Esophagus squamous epithelium (tissue), 5 donors: ENCODE data around the gene INTS15. TPM values are rescaled to one million over a fixed set of nuclear protein-coding genes. Genes with fewer than 3 reads are reported as not detected.

Experiments used
- DNase-seq: peaks from one replicate; lab custom pipeline; 2025; lab: John Stamatoyannopoulos, UW
- H3K27ac ChIP-seq, 4 donors: fragments of 200-600 bp; sonication (generic); one replicate each; pipeline ENCODE4 v1.5.1; 2016 to 2019; ENCODE audit warnings: mild to moderate bottlenecking in 1 of 4
- H3K27me3 ChIP-seq, 4 donors: fragments of 200-600 bp; sonication (generic); 1 replicate in 3 of 4; 2 replicates in 1 of 4; pipeline versions ENCODE4 v1.5.1 to v1.6.0; 2017 to 2021; ENCODE audit warnings: antibody characterized with exemption in 1 of 4
- H3K36me3 ChIP-seq, 3 donors: fragments of 200-600 bp; sonication (generic); one replicate each; pipeline ENCODE4 v1.5.1; 2016 to 2019
- H3K4me1 ChIP-seq, 3 donors: fragments of 200-600 bp; sonication (generic); one replicate each; pipeline ENCODE4 v1.5.1; 2017 to 2019
- H3K4me3 ChIP-seq, 4 donors: fragments of 200-600 bp; sonication (generic); 1 replicate in 3 of 4; 2 replicates in 1 of 4; pipeline ENCODE4 v1.5.1; 2016 to 2019; ENCODE audit warnings: mild to moderate bottlenecking in 2 of 4, moderate library complexity in 1 of 4
- H3K9me3 ChIP-seq, 3 donors: fragments of 200-600 bp; sonication (generic); one replicate each; pipeline ENCODE4 v1.5.1; 2016 to 2019
- CTCF ChIP-seq, 6 experiments: fragments of 450-650 bp in 4 of 6; fragments of 200-600 bp in 2 of 6; sonication (generic) in 2 of 6; IDR thresholded peaks; one replicate each; pipeline ENCODE4 v1.5.1; 2016 to 2019; ENCODE audit warnings: antibody characterized with exemption in 6 of 6, mild to moderate bottlenecking in 4 of 6, moderate library complexity in 4 of 6
- POLR2A ChIP-seq, 4 donors: fragments of 450-650 bp; IDR thresholded peaks; one replicate each; pipeline ENCODE4 v1.6.1; 2017; ENCODE audit warnings: antibody characterized with exemption in 4 of 4, mild to moderate bottlenecking in 4 of 4, moderate library complexity in 3 of 4
- WGBS, 2 donors: methylation state at CpG; one replicate each; pipeline ENCODE4 v1.1.5; 2018; 5-methylcytosine and 5-hydroxymethylcytosine counted together
- intact Hi-C: fragments of 100-400 bp; cut with DNase I; formaldehyde crosslinking; loops from one replicate; pipeline ENCODE4 v1.15.0; 2022
- total RNA-seq, 4 donors: library from RNA; depleted of rRNA; stranded (reverse); fragments of >200 nt; gene quantifications; one replicate each; pipeline ENCODE4 v1.1.0, GENCODE V29; 2016
- donor health status: DM: yes; HTN: yes; CAD: no.

INTS15 gene
- total RNA-seq, 4 donors from 2014 or later: 9.2 to 21.9 (median 14.8) TPM

DNA sequence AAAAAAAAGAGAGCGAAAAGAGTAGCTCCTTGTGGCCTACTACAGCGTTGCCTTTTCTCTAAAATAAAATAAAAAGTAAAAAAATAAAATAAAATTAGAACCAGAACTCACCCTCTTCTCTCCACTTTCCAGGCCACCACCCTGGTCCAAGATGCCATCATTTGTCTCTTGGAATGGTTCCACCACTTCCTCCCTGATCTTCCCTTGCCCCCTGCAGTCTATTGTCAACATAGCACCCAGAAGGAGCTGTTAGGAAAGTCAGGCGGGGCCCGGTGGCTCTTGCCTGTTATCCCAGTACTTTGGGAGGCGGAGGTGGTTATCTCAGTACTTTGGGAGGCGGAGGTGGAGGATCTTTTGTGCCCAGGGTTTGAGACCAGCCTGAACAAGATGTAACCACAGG lies 31.0 kb upstream of the INTS15 start:
- 43 to 52% methylated on average over 6 of the region's 6 CpGs for WGBS, 2 donors
- peaks cover 0 to 5% (median 0%) of the 10 kb centered on the region in 4 donors for H3K27me3 ChIP-seq
- no peak overlapping the region for H3K4me3 ChIP-seq
- no peaks in the 10 kb centered on the region for H3K4me1 ChIP-seq
- no peaks in the 10 kb centered on the region for H3K9me3 ChIP-seq
- no peak for DNase-seq
- no peak overlapping the region for H3K27ac ChIP-seq
- H3K36me3 ChIP-seq: no peaks in the 10 kb centered on the region
- intact Hi-C loops: no loop called here
- TF ChIP-seq POLR2A (IDR thresholded peaks at IDR 0.05) (no peak), CTCF (IDR thresholded peaks at IDR 0.05) (peak in 2 of 6 experiments; percentile 3 to 22)

DNA sequence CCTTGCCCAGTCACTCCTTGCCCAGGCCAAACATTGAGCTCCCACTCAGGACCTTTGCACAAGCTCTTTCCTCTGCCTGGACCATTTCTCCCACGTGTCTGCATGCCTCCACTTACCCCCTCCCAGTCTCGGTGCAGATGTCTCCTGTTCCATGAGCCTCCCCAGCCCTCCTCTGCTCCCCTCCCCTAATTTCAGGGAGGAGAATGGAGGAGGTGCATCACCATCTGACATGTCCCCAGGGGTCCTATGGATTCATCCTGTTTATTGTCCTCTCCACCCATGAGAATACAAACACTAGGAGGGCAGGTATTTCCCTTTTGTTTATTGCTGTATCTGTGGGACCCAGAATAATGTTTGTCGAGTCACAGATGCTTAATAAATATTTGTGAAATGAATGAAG lies 29.9 kb upstream of the INTS15 start:
- Histone ChIP-seq H3K27me3 (peaks cover 0 to 5% (median 0%) of the 10 kb centered on the region in 4 donors), H3K27ac (no peak overlapping the region), H3K4me3 (no peak overlapping the region), H3K4me1 (no peaks in the 10 kb centered on the region), H3K36me3 (no peaks in the 10 kb centered on the region), H3K9me3 (no peaks in the 10 kb centered on the region)
- no peak for DNase-seq
- TF ChIP-seq CTCF (IDR thresholded peaks at IDR 0.05) (no peak), POLR2A (IDR thresholded peaks at IDR 0.05) (no peak)
- WGBS, 2 donors: 25 to 42% methylated on average over 3 of the region's 3 CpGs
- intact Hi-C loops: no loop called here

DNA sequence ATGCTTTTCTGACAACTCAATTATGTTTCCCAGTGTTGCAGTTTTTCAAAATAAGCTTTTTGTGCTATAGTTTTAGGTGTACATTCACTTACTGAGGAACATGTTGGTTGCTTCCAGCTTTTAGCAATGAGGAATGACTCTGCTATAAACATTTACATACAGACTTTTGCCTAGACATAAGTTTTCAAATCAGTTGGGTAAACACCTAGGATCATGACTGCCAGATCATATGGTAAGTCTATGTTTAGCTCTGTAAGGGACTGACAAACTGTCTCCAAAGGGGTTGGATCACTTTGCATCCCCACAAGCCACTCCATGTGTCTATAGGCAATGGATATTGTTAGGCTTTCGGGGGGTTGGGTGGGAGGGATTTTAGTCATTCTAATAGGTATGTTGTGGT lies 27.7 kb upstream of the INTS15 start:
- no peaks in the 10 kb centered on the region for H3K36me3 ChIP-seq
- H3K4me3 ChIP-seq: no peak overlapping the region
- 100% methylated on average over 1 of the region's 1 CpG for WGBS, 2 donors
- intact Hi-C loops: no loop called here
- no peaks in the 10 kb centered on the region for H3K9me3 ChIP-seq
- H3K27me3 ChIP-seq: peaks cover 0 to 5% (median 0%) of the 10 kb centered on the region in 4 donors
- TF ChIP-seq POLR2A (IDR thresholded peaks at IDR 0.05) (no peak), CTCF (IDR thresholded peaks at IDR 0.05) (no peak)
- no peak overlapping the region for H3K27ac ChIP-seq
- no peaks in the 10 kb centered on the region for H3K4me1 ChIP-seq
- no peak for DNase-seq

DNA sequence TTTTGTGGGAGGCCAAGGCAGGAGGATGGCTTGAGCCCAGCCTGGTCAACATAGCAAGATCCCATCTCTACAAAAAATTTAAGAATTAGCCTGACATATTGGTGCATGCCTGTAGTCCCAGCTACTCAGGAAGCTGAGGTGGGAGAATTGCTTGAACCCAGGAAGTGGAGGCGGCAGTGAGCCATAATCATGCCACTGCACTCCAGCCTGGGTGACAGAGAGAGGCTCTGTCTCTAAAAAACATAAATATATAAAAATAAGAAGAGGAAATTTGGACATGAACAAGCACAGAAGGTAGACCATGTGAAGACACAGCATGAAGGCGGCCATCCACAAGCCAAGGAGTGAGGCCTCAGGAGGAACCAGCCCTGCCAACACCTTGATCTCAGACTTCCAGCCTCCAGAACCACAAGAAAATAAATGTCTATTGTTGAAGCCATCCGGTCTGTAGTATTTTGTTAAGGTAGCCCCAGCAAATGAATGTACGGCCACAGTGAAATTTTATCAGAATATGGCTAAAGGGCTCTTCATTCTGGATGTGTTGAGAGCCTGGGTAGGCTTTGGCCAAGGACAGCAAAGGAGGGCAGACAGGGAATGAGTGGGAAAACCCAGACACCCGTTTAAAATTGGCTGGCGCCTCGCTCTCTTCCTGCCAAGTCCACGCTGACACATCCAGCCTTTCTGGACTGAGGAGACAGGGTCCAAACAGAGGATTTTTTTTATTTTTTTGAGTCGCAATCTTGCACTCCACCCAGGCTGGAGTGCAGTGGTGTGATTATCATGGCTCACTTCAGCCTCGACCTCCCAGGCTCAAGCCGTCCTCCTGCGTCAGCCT lies 25.7 kb upstream of the INTS15 start:
- Histone ChIP-seq H3K27ac (no peak overlapping the region), H3K4me3 (no peak overlapping the region), H3K36me3 (no peaks in the 10 kb centered on the region), H3K4me1 (no peaks in the 10 kb centered on the region), H3K9me3 (no peaks in the 10 kb centered on the region), H3K27me3 (peaks cover 0 to 15% (median 0%) of the 10 kb centered on the region in 4 donors)
- WGBS, 2 donors: 73 to 80% methylated on average over 12 of the region's 12 CpGs
- intact Hi-C loops: no loop called here
- TF ChIP-seq CTCF (IDR thresholded peaks at IDR 0.05) (no peak), POLR2A (IDR thresholded peaks at IDR 0.05) (no peak)
- DNase-seq: no peak

DNA sequence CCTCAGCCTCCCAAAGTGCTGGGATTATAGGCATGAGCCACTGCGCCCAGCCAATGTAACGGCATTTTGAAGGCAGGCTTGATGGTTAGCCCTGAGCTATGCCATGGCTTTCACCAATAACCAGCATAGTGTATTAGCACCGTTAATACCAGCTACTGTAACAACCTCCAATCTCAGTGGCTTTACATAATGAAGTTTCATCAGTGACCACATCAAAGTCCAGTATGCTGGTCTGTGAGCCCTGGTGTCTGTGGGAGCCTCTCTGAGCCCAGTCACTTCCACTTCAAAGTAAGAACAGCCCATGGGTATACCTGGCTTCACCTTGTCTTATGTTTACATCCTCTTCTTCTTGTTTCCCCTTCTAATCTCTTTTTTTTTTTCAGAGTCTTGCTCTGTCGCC lies 24.2 kb upstream of the INTS15 start:
- Histone ChIP-seq H3K9me3 (no peaks in the 10 kb centered on the region), H3K36me3 (no peaks in the 10 kb centered on the region), H3K27me3 (peaks cover 0 to 10% (median 0%) of the 10 kb centered on the region in 4 donors), H3K4me1 (no peaks in the 10 kb centered on the region), H3K27ac (no peak overlapping the region), H3K4me3 (no peak overlapping the region)
- DNase-seq: no peak
- WGBS, 2 donors: 74 to 75% methylated on average over 2 to 3 of the region's 4 CpGs
- TF ChIP-seq POLR2A (IDR thresholded peaks at IDR 0.05) (no peak), CTCF (IDR thresholded peaks at IDR 0.05) (no peak)
- intact Hi-C loops: no loop called here
